ENCODE measurements around the gene GJA4. TPM values are rescaled to one million over a fixed set of nuclear protein-coding genes. Genes with fewer than 3 reads are reported as not detected.

GJA4 gene
- total RNA-seq, 1 experiment from 2014 or later = not detected

- Histone ChIP-seq H3K9me3 (no peaks in the 10 kb centered on the region), H3K27me3 (replicated peaks; ENCODE audit: control insufficient read depth, insufficient read depth, low read length) (no peaks in the 10 kb centered on the region), H3K4me1 (peaks cover 5% of the 10 kb centered on the region; the same call in 1 of the 2 replicates), H3K36me3 (ENCODE audit: control insufficient read depth, insufficient read depth, low read length) (no peaks in the 10 kb centered on the region), H3K4me3 (ENCODE audit: low read depth, low read length) (peak overlapping the region; percentile 43)
- Mint-ChIP-seq H3K27ac (ENCODE audit: unreplicated experiment) (no peak overlapping the region), H3K4me1 (ENCODE audit: low read depth, unreplicated experiment) (peaks cover 6% of the 10 kb centered on the region), H3K4me3 (ENCODE audit: unreplicated experiment) (peak overlapping the region; percentile 48), H3K36me3 (ENCODE audit: insufficient read depth, unreplicated experiment) (no peaks in the 10 kb centered on the region), H3K27me3 (ENCODE audit: insufficient read depth, unreplicated experiment) (peaks cover 3% of the 10 kb centered on the region), H3K9me3 (ENCODE audit: unreplicated experiment) (no peaks in the 10 kb centered on the region)
- POLR2A ChIA-PET = no interaction called here
- TF ChIP-seq, protein P1, sequence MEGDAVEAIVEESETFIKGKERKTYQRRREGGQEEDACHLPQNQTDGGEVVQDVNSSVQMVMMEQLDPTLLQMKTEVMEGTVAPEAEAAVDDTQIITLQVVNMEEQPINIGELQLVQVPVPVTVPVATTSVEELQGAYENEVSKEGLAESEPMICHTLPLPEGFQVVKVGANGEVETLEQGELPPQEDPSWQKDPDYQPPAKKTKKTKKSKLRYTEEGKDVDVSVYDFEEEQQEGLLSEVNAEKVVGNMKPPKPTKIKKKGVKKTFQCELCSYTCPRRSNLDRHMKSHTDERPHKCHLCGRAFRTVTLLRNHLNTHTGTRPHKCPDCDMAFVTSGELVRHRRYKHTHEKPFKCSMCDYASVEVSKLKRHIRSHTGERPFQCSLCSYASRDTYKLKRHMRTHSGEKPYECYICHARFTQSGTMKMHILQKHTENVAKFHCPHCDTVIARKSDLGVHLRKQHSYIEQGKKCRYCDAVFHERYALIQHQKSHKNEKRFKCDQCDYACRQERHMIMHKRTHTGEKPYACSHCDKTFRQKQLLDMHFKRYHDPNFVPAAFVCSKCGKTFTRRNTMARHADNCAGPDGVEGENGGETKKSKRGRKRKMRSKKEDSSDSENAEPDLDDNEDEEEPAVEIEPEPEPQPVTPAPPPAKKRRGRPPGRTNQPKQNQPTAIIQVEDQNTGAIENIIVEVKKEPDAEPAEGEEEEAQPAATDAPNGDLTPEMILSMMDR (IDR thresholded peaks at IDR 0.05; ENCODE audit: insufficient read depth in 1 of 2, low read depth in 1 of 2, low read length in 1 of 2, severe bottlenecking in 1 of 2, unreplicated experiment in 1 of 2) = no peak
- peak in 1 of 2 experiments; percentile 18 for DNase-seq
- BruUV-seq (replicated peaks) = no TSS peak
- CTCF ChIA-PET = interaction anchor here (0.7 to 1.1 kb wide), 2 partner anchors 39 to 928 kb away, joined by 3 to 8 read pairs; no protein-coding TSS in a partner anchor
- intact Hi-C loops (cut with micrococcal nuclease; ENCODE audit: unreplicated experiment) = no loop called here
Observed at GRCh38 chr1:34781844-34782391, 10.9 kb upstream of the GJA4 start.

- Mint-ChIP-seq H3K27me3 (ENCODE audit: insufficient read depth, unreplicated experiment) (no peaks in the 10 kb centered on the region), H3K27ac (ENCODE audit: unreplicated experiment) (no peak overlapping the region), H3K4me1 (ENCODE audit: low read depth, unreplicated experiment) (peaks cover 6% of the 10 kb centered on the region), H3K9me3 (ENCODE audit: unreplicated experiment) (no peaks in the 10 kb centered on the region), H3K4me3 (ENCODE audit: unreplicated experiment) (no peak overlapping the region), H3K36me3 (ENCODE audit: insufficient read depth, unreplicated experiment) (no peaks in the 10 kb centered on the region)
- no TSS peak for BruUV-seq (replicated peaks)
- DNase-seq = no peak
- ChIA-PET CTCF (no interaction called here), POLR2A (no interaction called here)
- no peaks in the 10 kb centered on the region for H3K9me3 ChIP-seq
- TF ChIP-seq, protein P1 (IDR thresholded peaks at IDR 0.05; ENCODE audit: insufficient read depth in 1 of 2, low read depth in 1 of 2, low read length in 1 of 2, severe bottlenecking in 1 of 2, unreplicated experiment in 1 of 2) = no peak
- H3K36me3 ChIP-seq (ENCODE audit: control insufficient read depth, insufficient read depth, low read length) = no peaks in the 10 kb centered on the region
- no peak overlapping the region for H3K4me3 ChIP-seq (ENCODE audit: low read depth, low read length)
- H3K4me1 ChIP-seq = peaks cover 5% of the 10 kb centered on the region; the same call in 1 of the 2 replicates
- intact Hi-C loops (cut with micrococcal nuclease; ENCODE audit: unreplicated experiment) = no loop called here
- no peaks in the 10 kb centered on the region for H3K27me3 ChIP-seq (replicated peaks; ENCODE audit: control insufficient read depth, insufficient read depth, low read length)
Observed at GRCh38 chr1:34784751-34785221, 8.0 kb upstream of the GJA4 start.

DNA sequence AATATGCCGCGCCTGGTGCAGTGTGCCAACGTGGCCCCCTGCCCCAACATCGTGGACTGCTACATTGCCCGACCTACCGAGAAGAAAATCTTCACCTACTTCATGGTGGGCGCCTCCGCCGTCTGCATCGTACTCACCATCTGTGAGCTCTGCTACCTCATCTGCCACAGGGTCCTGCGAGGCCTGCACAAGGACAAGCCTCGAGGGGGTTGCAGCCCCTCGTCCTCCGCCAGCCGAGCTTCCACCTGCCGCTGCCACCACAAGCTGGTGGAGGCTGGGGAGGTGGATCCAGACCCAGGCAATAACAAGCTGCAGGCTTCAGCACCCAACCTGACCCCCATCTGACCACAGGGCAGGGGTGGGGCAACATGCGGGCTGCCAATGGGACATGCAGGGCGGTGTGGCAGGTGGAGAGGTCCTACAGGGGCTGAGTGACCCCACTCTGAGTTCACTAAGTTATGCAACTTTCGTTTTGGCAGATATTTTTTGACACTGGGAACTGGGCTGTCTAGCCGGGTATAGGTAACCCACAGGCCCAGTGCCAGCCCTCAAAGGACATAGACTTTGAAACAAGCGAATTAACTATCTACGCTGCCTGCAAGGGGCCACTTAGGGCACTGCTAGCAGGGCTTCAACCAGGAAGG is 7.4 kb upstream of the GJA4 start:
- BruUV-seq (replicated peaks) = no TSS peak
- H3K4me3 Mint-ChIP-seq (ENCODE audit: unreplicated experiment) = no peak overlapping the region
- no peak for DNase-seq
- TF ChIP-seq, protein P1 (IDR thresholded peaks at IDR 0.05; ENCODE audit: insufficient read depth in 1 of 2, low read depth in 1 of 2, low read length in 1 of 2, severe bottlenecking in 1 of 2, unreplicated experiment in 1 of 2) = no peak
- H3K27ac Mint-ChIP-seq (ENCODE audit: unreplicated experiment) = no peak overlapping the region
- POLR2A ChIA-PET = no interaction called here
- no peaks in the 10 kb centered on the region for H3K27me3 Mint-ChIP-seq (ENCODE audit: insufficient read depth, unreplicated experiment)
- Histone ChIP-seq H3K27me3 (replicated peaks; ENCODE audit: control insufficient read depth, insufficient read depth, low read length) (no peaks in the 10 kb centered on the region), H3K9me3 (no peaks in the 10 kb centered on the region), H3K4me1 (peaks cover 5% of the 10 kb centered on the region; the same call in 1 of the 2 replicates), H3K36me3 (ENCODE audit: control insufficient read depth, insufficient read depth, low read length) (no peaks in the 10 kb centered on the region), H3K4me3 (ENCODE audit: low read depth, low read length) (no peak overlapping the region)
- CTCF ChIA-PET = no interaction called here
- intact Hi-C loops (cut with micrococcal nuclease; ENCODE audit: unreplicated experiment) = no loop called here
- H3K4me1 Mint-ChIP-seq (ENCODE audit: low read depth, unreplicated experiment) = peaks cover 6% of the 10 kb centered on the region
- H3K36me3 Mint-ChIP-seq (ENCODE audit: insufficient read depth, unreplicated experiment) = no peaks in the 10 kb centered on the region
- no peaks in the 10 kb centered on the region for H3K9me3 Mint-ChIP-seq (ENCODE audit: unreplicated experiment)

All from Caco-2 (cell line).